HEK293T (cell line): ENCODE results near the gene MACROH2A1.

Experiments
- CTCF ChIA-PET: fragments of 350-600 bp; formaldehyde crosslinking; extraction: SDS; loops from one replicate; lab custom pipeline; 2021; ENCODE audit warnings: antibody characterized with exemption, inconsistent platforms; lab: Yijun Ruan, JAX
- POLR2A ChIA-PET: fragments of 350-600 bp; formaldehyde crosslinking; extraction: SDS; loops from one replicate; lab custom pipeline; 2020; ENCODE audit warnings: antibody characterized with exemption, inconsistent platforms; lab: Yijun Ruan, JAX
- DNase-seq: peaks from one replicate; pipeline ENCODE4 v3.0.0; 2012; ENCODE audit warnings: mixed read lengths; ENCODE audit errors: extremely low spot score
- ARNT ChIP-seq: fragments of 450-650 bp; IDR thresholded peaks from 2 replicates; pipeline ENCODE4 v1.6.1; 2017; ENCODE audit warnings: mild to moderate bottlenecking
- BHLHE40 ChIP-seq: fragments of 450-650 bp; IDR thresholded peaks from 2 replicates; pipeline ENCODE4 v1.6.1; 2016; ENCODE audit warnings: mild to moderate bottlenecking, moderate library complexity, borderline replicate concordance
- CTBP1 ChIP-seq: fragments of 450-650 bp; IDR thresholded peaks from 2 replicates; pipeline ENCODE4 v1.6.1; 2016; ENCODE audit warnings: borderline replicate concordance
- ELF4 ChIP-seq: fragments of 450-650 bp; IDR thresholded peaks from 2 replicates; pipeline ENCODE4 v1.6.1; 2017; ENCODE audit warnings: antibody characterized with exemption
- FOXA1 ChIP-seq: fragments of 450-650 bp; IDR thresholded peaks from 2 replicates; pipeline ENCODE4 v1.6.1; 2016; ENCODE audit warnings: mild to moderate bottlenecking
- FOXK2 ChIP-seq: fragments of 450-650 bp; IDR thresholded peaks from 2 replicates; pipeline ENCODE4 v1.6.1; 2016; ENCODE audit warnings: mild to moderate bottlenecking
- FOXM1 ChIP-seq: fragments of 450-650 bp; IDR thresholded peaks from 2 replicates; pipeline ENCODE4 v1.6.1; 2017; ENCODE audit warnings: mild to moderate bottlenecking, borderline replicate concordance
- HDGF ChIP-seq: fragments of 450-650 bp; IDR thresholded peaks from 2 replicates; pipeline ENCODE4 v1.6.1; 2017; ENCODE audit warnings: antibody characterized with exemption, borderline replicate concordance
- L3MBTL2 ChIP-seq: fragments of 450-650 bp; conservative IDR thresholded peaks from 2 replicates; pipeline ENCODE4 v1.6.1; 2016; ENCODE audit warnings: mild to moderate bottlenecking
- LEF1 ChIP-seq: fragments of 450-650 bp; IDR thresholded peaks from 2 replicates; pipeline ENCODE4 v1.6.1; 2017; ENCODE audit warnings: mild to moderate bottlenecking, borderline replicate concordance
- NFRKB ChIP-seq: fragments of 450-650 bp; IDR thresholded peaks from 2 replicates; pipeline ENCODE4 v1.6.1; 2016; ENCODE audit warnings: mild to moderate bottlenecking, moderate library complexity
- PKNOX1 ChIP-seq: fragments of 450-650 bp; IDR thresholded peaks from 2 replicates; pipeline ENCODE4 v1.6.1; 2016
- SP1 ChIP-seq: fragments of 450-650 bp; IDR thresholded peaks from 2 replicates; pipeline ENCODE4 v1.6.1; 2017
- SUZ12 ChIP-seq: fragments of 450-650 bp; IDR thresholded peaks from 2 replicates; pipeline ENCODE4 v1.6.1; 2016; ENCODE audit warnings: mild to moderate bottlenecking
- TARDBP ChIP-seq: fragments of 450-650 bp; IDR thresholded peaks from 2 replicates; pipeline ENCODE4 v1.6.1; 2016
- ZNF384 ChIP-seq: fragments of 450-650 bp; IDR thresholded peaks from 2 replicates; pipeline ENCODE4 v1.6.1; 2016

Gene MACROH2A1

GRCh38 chr5:135332519-135333150 is 66.4 kb downstream of the MACROH2A1 start:
- DNase-seq = peak; percentile 70
- TF ChIP-seq TARDBP = no peak
- no peak for TF ChIP-seq BHLHE40
- TF ChIP-seq FOXK2 = no peak
- ChIA-PET CTCF (interaction anchor here (1.1 to 1.5 kb wide), 2 partner anchors 93 to 124 kb away, joined by 4 to 5 read pairs; no protein-coding TSS in a partner anchor), POLR2A (no interaction called here)

GRCh38 chr5:135331612-135332011 is 67.4 kb downstream of the MACROH2A1 start:
- no peak for DNase-seq
- TF ChIP-seq ZNF384 (no peak), FOXA1 (no peak), PKNOX1 (no peak), HDGF (no peak), FOXM1 (no peak), LEF1 (no peak), ARNT (no peak), BHLHE40 (no peak), NFRKB (no peak), SP1 (no peak), CTBP1 (no peak)
- ChIA-PET POLR2A (no interaction called here), CTCF (no interaction called here)

- no peak for DNase-seq
- ChIA-PET POLR2A (no interaction called here), CTCF (no interaction called here)
- no peak for TF ChIP-seq ZNF384
- no peak for TF ChIP-seq TARDBP
- no peak for TF ChIP-seq FOXM1
Measured at GRCh38 chr5:135330798-135331096, 68.3 kb downstream of the MACROH2A1 start.

- ChIA-PET POLR2A (no interaction called here), CTCF (no interaction called here)
Measured at GRCh38 chr5:135329913-135330797, 68.9 kb downstream of the MACROH2A1 start.

GRCh38 chr5:135329066-135329912 is 69.7 kb downstream of the MACROH2A1 start:
- ChIA-PET CTCF (no interaction called here), POLR2A (no interaction called here)
- no peak for DNase-seq
- TF ChIP-seq NFRKB (no peak), PKNOX1 (peak; percentile 19; the same call in 1 of the 2 replicates), SP1 (no peak)

More at GRCh38 chr5:135329913-135330797, 68.9 kb downstream of the MACROH2A1 start:
- no peak for TF ChIP-seq CTBP1
- no peak for DNase-seq

GRCh38 chr5:135328128-135328687 is 70.8 kb downstream of the MACROH2A1 start:
- TF ChIP-seq L3MBTL2 (no peak), CTBP1 (no peak), HDGF (no peak), ELF4 (no peak), ZNF384 (no peak), FOXK2 (no peak), BHLHE40 (no peak), FOXM1 (no peak), SP1 (no peak), LEF1 (no peak), PKNOX1 (no peak), ARNT (no peak), NFRKB (no peak), SUZ12 (no peak), FOXA1 (no peak), TARDBP (no peak)
- CTCF ChIA-PET = interaction anchor here (0.7 kb wide), 1 partner anchor 101 kb away, joined by 3 read pairs; no protein-coding TSS in a partner anchor
- POLR2A ChIA-PET = no interaction called here
- DNase-seq = no peak
